OCI-LY1 (cell line): ENCODE measurements around the gene HAPLN3.

ENCODE experiments used
- H2AFZ ChIP-seq: fragments of 200-600 bp; sonication (generic), shearing (Covaris generic); 2 replicates; pipeline ENCODE4 v1.6.0; 2014; ENCODE audit warnings: antibody characterized with exemption, mild to moderate bottlenecking, low read length
- H3F3A ChIP-seq: fragments of 200-600 bp; sonication (generic), shearing (Covaris generic); 2 replicates; pipeline ENCODE4 v1.6.0; 2014; ENCODE audit warnings: mild to moderate bottlenecking, antibody characterized with exemption, low read length, moderate library complexity; ENCODE audit not compliant: insufficient read depth
- H3K27ac ChIP-seq: fragments of 200-600 bp; sonication (generic); 2 replicates; pipeline ENCODE4 v1.5.1; 2014; ENCODE audit warnings: low read length, mixed run types, mild to moderate bottlenecking, low read depth; ENCODE audit not compliant: poor library complexity, severe bottlenecking
- H3K27me3 ChIP-seq: fragments of 200-600 bp; sonication (generic); 2 replicates; pipeline ENCODE4 v1.6.0; 2014; ENCODE audit warnings: antibody characterized with exemption, mild to moderate bottlenecking, low read length, moderate library complexity; ENCODE audit not compliant: insufficient read depth
- H3K36me3 ChIP-seq: fragments of 200-600 bp; sonication (generic); 2 replicates; pipeline ENCODE4 v1.6.1; 2014; ENCODE audit warnings: mild to moderate bottlenecking, antibody characterized with exemption, low read length, moderate library complexity, mixed read lengths; ENCODE audit not compliant: insufficient read depth
- H3K4me1 ChIP-seq: fragments of 200-600 bp; sonication (generic); 2 replicates; pipeline ENCODE4 v1.5.1; 2014; ENCODE audit warnings: mild to moderate bottlenecking, low read length, moderate library complexity; ENCODE audit not compliant: insufficient read depth, severe bottlenecking
- H3K4me2 ChIP-seq: fragments of 200-600 bp; sonication (generic), shearing (Covaris generic); 2 replicates; pipeline ENCODE4 v1.6.1; 2014; ENCODE audit warnings: low read length
- H3K4me3 ChIP-seq: fragments of 200-600 bp; sonication (generic); 2 replicates; pipeline ENCODE4 v1.5.1; 2014; ENCODE audit warnings: low read length, low read depth, mild to moderate bottlenecking, mixed read lengths; ENCODE audit not compliant: poor library complexity, severe bottlenecking
- H3K79me2 ChIP-seq: fragments of 200-600 bp; shearing (Covaris generic); 2 replicates; pipeline ENCODE4 v1.6.1; 2016; ENCODE audit warnings: mixed run types, low read length, mixed read lengths; ENCODE audit not compliant: insufficient read depth
- H3K9ac ChIP-seq: fragments of 200-600 bp; sonication (generic), shearing (Covaris generic); 2 replicates; pipeline ENCODE4 v1.6.1; 2014; ENCODE audit warnings: mild to moderate bottlenecking, low read length, mixed read lengths
- H3K9me2 ChIP-seq: fragments of 200-600 bp; sonication (generic), shearing (Covaris generic); 2 replicates; pipeline ENCODE4 v1.6.1; 2014; ENCODE audit warnings: low read depth, mild to moderate bottlenecking, low read length, mixed read lengths
- H3K9me3 ChIP-seq: fragments of 200-600 bp; shearing (Covaris generic); 2 replicates; pipeline ENCODE4 v1.6.1; 2014; ENCODE audit warnings: low read length, mixed read lengths
- H4K20me1 ChIP-seq: fragments of 200-600 bp; sonication (generic), shearing (Covaris generic); 2 replicates; pipeline ENCODE4 v1.6.0; 2016; ENCODE audit warnings: mild to moderate bottlenecking, low read length; ENCODE audit not compliant: insufficient read depth
- CTCF ChIP-seq: fragments of 200-600 bp; sonication (generic), shearing (Covaris generic); IDR thresholded peaks from 2 replicates; pipeline ENCODE4 v1.5.1; 2017; ENCODE audit warnings: mild to moderate bottlenecking, antibody characterized with exemption, low read length, moderate library complexity, mixed read lengths
- EZH2 ChIP-seq: fragments of 200-600 bp; sonication (generic), shearing (Covaris generic); IDR thresholded peaks from 2 replicates; pipeline ENCODE4 v1.8.0; 2017; ENCODE audit warnings: borderline replicate concordance, mixed run types, mild to moderate bottlenecking, antibody characterized with exemption, low read length, moderate library complexity, mixed read lengths

The HAPLN3 gene

DNA sequence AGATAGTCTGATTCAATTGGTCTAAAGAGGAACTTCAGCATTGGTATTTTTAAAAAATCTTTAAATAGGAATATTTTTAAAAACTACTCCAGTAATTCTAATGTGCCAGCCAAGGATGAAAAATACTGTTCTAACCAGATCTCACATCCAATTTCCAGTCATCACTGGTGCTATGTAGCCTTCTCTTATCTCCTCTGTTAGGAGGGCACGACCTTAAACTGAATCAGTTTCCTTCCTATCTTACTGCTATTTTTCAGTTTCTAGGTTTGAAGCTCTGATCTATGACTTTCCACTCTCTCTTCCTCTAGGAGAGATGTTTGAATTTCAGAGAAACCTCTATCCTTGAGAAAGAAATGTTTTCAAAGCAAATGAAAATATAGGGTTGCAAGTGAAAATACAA is 31.9 kb downstream of the HAPLN3 start:
- Histone ChIP-seq H3K4me3 (no peak overlapping the region), H3K27me3 (peaks cover 7% of the 10 kb centered on the region), H2AFZ (no peak overlapping the region), H3K4me2 (no peak overlapping the region), H3K79me2 (no peaks in the 10 kb centered on the region), H3K4me1 (no peaks in the 10 kb centered on the region), H3K9me2 (no peaks in the 10 kb centered on the region), H3K27ac (no peak overlapping the region), H3K9me3 (no peaks in the 10 kb centered on the region), H3K36me3 (no peaks in the 10 kb centered on the region), H4K20me1 (no peaks in the 10 kb centered on the region), H3F3A (no peaks in the 10 kb centered on the region), H3K9ac (no peak overlapping the region)
- TF ChIP-seq CTCF, result no peak
- no peak for TF ChIP-seq EZH2

DNA sequence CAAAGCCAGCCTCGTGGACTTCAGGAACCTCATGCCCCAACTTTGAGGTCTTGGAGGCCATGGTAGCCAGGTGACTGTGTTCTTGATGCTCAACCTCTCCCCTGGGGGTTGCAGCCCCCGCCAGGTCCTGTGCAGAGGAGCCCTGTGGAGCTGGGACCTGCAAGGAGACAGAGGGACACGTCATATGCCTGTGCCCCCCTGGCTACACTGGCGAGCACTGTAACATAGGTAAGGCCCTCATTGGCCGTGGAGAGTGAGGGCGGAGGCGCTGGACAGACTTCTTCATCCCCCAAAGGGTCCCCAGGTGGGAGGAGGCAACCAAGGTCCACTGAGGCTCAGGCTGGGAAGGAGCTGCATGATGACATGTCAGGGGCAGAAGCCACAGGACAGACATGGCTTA is 35.1 kb downstream of the HAPLN3 start:
- H3K9me2 ChIP-seq, result no peaks in the 10 kb centered on the region
- no peaks in the 10 kb centered on the region for H3K4me1 ChIP-seq
- H4K20me1 ChIP-seq, result no peaks in the 10 kb centered on the region
- H3K4me2 ChIP-seq, result no peak overlapping the region
- H3K27ac ChIP-seq, result no peak overlapping the region
- no peak overlapping the region for H3K4me3 ChIP-seq
- TF ChIP-seq CTCF, result no peak
- no peak for TF ChIP-seq EZH2
- peaks cover 4% of the 10 kb centered on the region for H3K27me3 ChIP-seq
- no peaks in the 10 kb centered on the region for H3K36me3 ChIP-seq
- no peak overlapping the region for H2AFZ ChIP-seq
- no peaks in the 10 kb centered on the region for H3K9me3 ChIP-seq
- H3K9ac ChIP-seq, result no peak overlapping the region
- H3K79me2 ChIP-seq, result no peaks in the 10 kb centered on the region
- no peaks in the 10 kb centered on the region for H3F3A ChIP-seq

- Histone ChIP-seq H3K27ac (no peak overlapping the region), H3F3A (no peaks in the 10 kb centered on the region), H3K27me3 (peaks cover 4% of the 10 kb centered on the region), H3K9me3 (peaks cover 3% of the 10 kb centered on the region; the same call in 1 of the 2 replicates), H4K20me1 (no peaks in the 10 kb centered on the region), H3K36me3 (no peaks in the 10 kb centered on the region), H3K9me2 (no peaks in the 10 kb centered on the region), H3K4me3 (no peak overlapping the region), H2AFZ (no peak overlapping the region), H3K4me1 (no peaks in the 10 kb centered on the region), H3K4me2 (no peak overlapping the region), H3K79me2 (no peaks in the 10 kb centered on the region), H3K9ac (no peak overlapping the region)
- TF ChIP-seq CTCF (no peak), EZH2 (no peak)
Measured at GRCh38 chr15:88859550-88859949, 35.8 kb downstream of the HAPLN3 start.
